ENCODE measurements around the gene OBSCN. TPM values are rescaled to one million over a fixed set of nuclear protein-coding genes. Genes with fewer than 3 reads are reported as not detected.

Gene OBSCN
- total and polyA plus RNA-seq, 2 of the 4 experiments (the other 2 are of a cell fraction) = 4.1 to 9.5 TPM

DNA sequence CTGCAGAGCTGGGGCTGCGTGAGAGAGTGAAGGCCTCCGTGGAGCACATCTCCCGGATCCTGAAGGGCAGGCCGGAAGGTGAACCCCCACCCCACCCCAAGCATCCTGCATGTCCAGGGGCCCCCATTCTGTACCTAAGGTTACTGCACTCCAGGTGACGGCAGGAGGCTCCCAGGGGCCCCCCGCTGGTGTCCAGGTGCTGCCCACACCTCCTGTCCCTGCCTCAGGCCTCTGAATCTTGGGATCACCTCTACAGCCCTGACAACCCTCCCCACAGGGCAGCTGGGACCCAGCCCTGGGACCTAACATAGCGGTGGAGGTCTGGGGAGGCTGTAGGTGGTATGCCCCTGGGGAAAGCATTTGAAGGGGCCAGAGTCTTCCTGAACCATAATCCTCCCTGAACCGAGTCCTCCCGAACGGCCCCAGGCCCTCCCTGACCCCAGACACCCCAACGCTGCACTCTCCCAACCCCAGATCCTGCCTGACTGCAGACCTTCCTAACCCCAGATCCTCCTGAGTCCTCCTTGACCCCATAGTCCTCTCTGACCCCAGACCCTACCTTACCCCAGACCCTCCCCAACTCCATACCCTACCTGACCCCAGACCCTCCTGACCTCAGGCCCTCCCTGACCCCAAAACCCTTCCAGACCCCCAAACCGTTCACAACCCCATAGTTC is 165.3 kb downstream of the OBSCN start:
- Histone ChIP-seq H4K5ac (ENCODE audit: low read depth, low read length) (no peak overlapping the region), H2AFZ (replicated peaks; ENCODE audit: low read length, poor library complexity) (peak overlapping the region; percentile 41), H3K27ac (ENCODE audit: insufficient read depth, low read length) (no peak overlapping the region), H3K4me2 (ENCODE audit: low read depth, low read length) (no peak overlapping the region), H4K91ac (ENCODE audit: insufficient read depth, low read depth, low read length) (no peak overlapping the region), H3K14ac (replicated peaks; ENCODE audit: low read depth, low read length) (no peak overlapping the region), H2BK5ac (ENCODE audit: low read depth, low read length, poor library complexity, severe bottlenecking) (no peak overlapping the region), H3K79me1 (ENCODE audit: low read depth in 1 of 2, low read length in 2 of 2) (no peaks in the 10 kb centered on the region), H3K9me1 (ENCODE audit: insufficient read depth, low read length) (0 out of 2 replicates have a peak, but pooled peaks cover 4% of the 10 kb centered on the region), H3K27me3 (ENCODE audit: control insufficient read depth, insufficient read depth, low read length) (no peaks in the 10 kb centered on the region), H2BK20ac (ENCODE audit: low read depth, low read length) (no peak overlapping the region), H3K4me3 (ENCODE audit: insufficient read depth, low read depth, low read length) (no peak overlapping the region), H2AK9ac (replicated peaks; ENCODE audit: low read depth, low read length, poor library complexity) (no peak overlapping the region), H2BK15ac (ENCODE audit: low read depth, low read length) (no peak overlapping the region), H3K9ac (ENCODE audit: low read depth, low read length) (no peak overlapping the region), H4K8ac (ENCODE audit: low read depth in 2 of 2, low read length in 2 of 2) (no peak overlapping the region), H3K56ac (ENCODE audit: extremely low read depth, insufficient read depth, low read length) (no peak overlapping the region), H3K18ac (ENCODE audit: low read depth, low read length) (no peak overlapping the region), H3K23ac (ENCODE audit: low read depth, low read length) (no peak overlapping the region), H2BK120ac (ENCODE audit: low read depth, low read length) (no peak overlapping the region), H3K4ac (ENCODE audit: low read depth, low read length) (no peak overlapping the region), H4K20me1 (ENCODE audit: insufficient read depth, low read length) (no peaks in the 10 kb centered on the region), H2AK5ac (ENCODE audit: low read depth, low read length) (no peak overlapping the region), H3K36me3 (ENCODE audit: control insufficient read depth, insufficient read depth, low read length) (peaks cover 3% of the 10 kb centered on the region; the same call in 1 of the 2 replicates), H3K9me3 (ENCODE audit: control insufficient read depth, insufficient read depth, low read length) (no peaks in the 10 kb centered on the region; the same call in 1 of the 2 replicates), H3K4me1 (ENCODE audit: control insufficient read depth, insufficient read depth, low read length) (peaks cover 12% of the 10 kb centered on the region; the same call in 1 of the 2 replicates)
- ChIA-PET CTCF (no interaction called here), POLR2A (ENCODE audit: unreplicated experiment) (no interaction called here)
- in situ Hi-C loops (cut with MboI; ENCODE audit: low sequenced_read_pairs) (no loop called here), dilution Hi-C loops (cut with HindIII; ENCODE audit: low sequenced_read_pairs, unreplicated experiment) (no loop called here), intact Hi-C loops (cut with micrococcal nuclease) (no loop called here)
- DNase-seq = no peak
- no peak for TF ChIP-seq CEBPB (IDR thresholded peaks at IDR 0.05; ENCODE audit: low read depth, low read length)
- no peak for TF ChIP-seq RCOR1 (IDR thresholded peaks at IDR 0.05; ENCODE audit: insufficient replicate concordance, low read length)
- no peak for TF ChIP-seq POLR2A (IDR thresholded peaks at IDR 0.05; ENCODE audit: low read depth, low read length)
- TF ChIP-seq, protein P1, sequence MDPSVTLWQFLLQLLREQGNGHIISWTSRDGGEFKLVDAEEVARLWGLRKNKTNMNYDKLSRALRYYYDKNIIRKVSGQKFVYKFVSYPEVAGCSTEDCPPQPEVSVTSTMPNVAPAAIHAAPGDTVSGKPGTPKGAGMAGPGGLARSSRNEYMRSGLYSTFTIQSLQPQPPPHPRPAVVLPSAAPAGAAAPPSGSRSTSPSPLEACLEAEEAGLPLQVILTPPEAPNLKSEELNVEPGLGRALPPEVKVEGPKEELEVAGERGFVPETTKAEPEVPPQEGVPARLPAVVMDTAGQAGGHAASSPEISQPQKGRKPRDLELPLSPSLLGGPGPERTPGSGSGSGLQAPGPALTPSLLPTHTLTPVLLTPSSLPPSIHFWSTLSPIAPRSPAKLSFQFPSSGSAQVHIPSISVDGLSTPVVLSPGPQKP (IDR thresholded peaks at IDR 0.05; ENCODE audit: borderline replicate concordance, low read depth, low read length) = no peak
- no peak for TF ChIP-seq CHD1 (IDR thresholded peaks at IDR 0.05; ENCODE audit: low read depth, low read length)
- TF ChIP-seq MAZ (IDR thresholded peaks at IDR 0.05; ENCODE audit: borderline replicate concordance, low read depth, low read length) = no peak
- TF ChIP-seq FOS (IDR thresholded peaks at IDR 0.05; ENCODE audit: low read depth, low read length) = no peak
- no peak for TF ChIP-seq MAFK (IDR thresholded peaks at IDR 0.05; ENCODE audit: low read depth, low read length)
- no peak for TF ChIP-seq RFX5 (IDR thresholded peaks at IDR 0.05; ENCODE audit: low read depth, low read length)
- TF ChIP-seq MXI1 (IDR thresholded peaks at IDR 0.05; ENCODE audit: borderline replicate concordance, low read depth, low read length) = no peak
- TF ChIP-seq BHLHE40 (IDR thresholded peaks at IDR 0.05; ENCODE audit: low read depth, low read length) = no peak
- no peak for TF ChIP-seq RAD21 (IDR thresholded peaks at IDR 0.05; ENCODE audit: low read length)
- no peak for TF ChIP-seq CTCF (conservative IDR thresholded peaks at IDR 0.05; ENCODE audit: low read depth, low read length)
- no peak for TF ChIP-seq NFE2L2 (IDR thresholded peaks at IDR 0.05; ENCODE audit: low read depth, low read length)
- no peak for TF ChIP-seq USF2 (IDR thresholded peaks at IDR 0.05; ENCODE audit: low read depth, low read length)
- no peak for TF ChIP-seq SMC3 (IDR thresholded peaks at IDR 0.05; ENCODE audit: low read depth, low read length)
- BruUV-seq (replicated peaks) = no TSS peak
- WGBS, 2 experiments (ENCODE audit: extremely low coverage in 2 of 2, insufficient read length in 1 of 2) = 88% methylated on average over 4 of the region's 12 CpGs; no CpG with 5 or more reads in 1 of the 2 experiments
- ATAC-seq (ENCODE audit: low read depth) = no peak
